SIG-M5 (cell line): ENCODE measurements around the gene FAM83B.
"Not testable (repeated sequence)": the region's sequence is repeated elsewhere in the genome, so short reads cannot be mapped to it uniquely, and the experiment has no call there.

Source experiments
- DNase-seq: peaks from one replicate; lab custom pipeline; 2025; lab: John Stamatoyannopoulos, UW

The FAM83B gene

GRCh38 chr6:54861905-54862616, 15.5 kb downstream of the FAM83B start:
- DNase-seq, result no peak

- DNase-seq, result no peak
Observed at GRCh38 chr6:54864272-54864671, 17.7 kb downstream of the FAM83B start.

GRCh38 chr6:54865091-54865631, 18.6 kb downstream of the FAM83B start:
- no peak for DNase-seq

GRCh38 chr6:54868556-54868955, 22.0 kb downstream of the FAM83B start:
- no peak for DNase-seq

- no peak for DNase-seq
Observed at GRCh38 chr6:54873599-54873998, 27.0 kb downstream of the FAM83B start.

- DNase-seq, result no peak
Observed at GRCh38 chr6:54874349-54875048, 27.9 kb downstream of the FAM83B start.

- no peak for DNase-seq
Observed at GRCh38 chr6:54875539-54875938, 29.0 kb downstream of the FAM83B start.

GRCh38 chr6:54876365-54876764, 29.8 kb downstream of the FAM83B start:
- no peak for DNase-seq

GRCh38 chr6:54876871-54877270, 30.3 kb downstream of the FAM83B start:
- DNase-seq, result no peak

GRCh38 chr6:54877713-54878317, 31.2 kb downstream of the FAM83B start:
- no peak for DNase-seq

GRCh38 chr6:54878718-54879117, 32.1 kb downstream of the FAM83B start:
- no peak for DNase-seq

- no peak for DNase-seq
Observed at GRCh38 chr6:54879188-54879985, 32.8 kb downstream of the FAM83B start.

GRCh38 chr6:54881067-54881730, 34.6 kb downstream of the FAM83B start:
- no peak for DNase-seq

- DNase-seq, result not testable (repeated sequence)
Observed at GRCh38 chr6:54881891-54882290, 35.3 kb downstream of the FAM83B start.

- no peak for DNase-seq
Observed at GRCh38 chr6:54886932-54887584, 40.5 kb downstream of the FAM83B start.

GRCh38 chr6:54891536-54891935, 45.0 kb downstream of the FAM83B start:
- no peak for DNase-seq

- DNase-seq, result no peak
Observed at GRCh38 chr6:54892831-54893230, 46.3 kb downstream of the FAM83B start.

GRCh38 chr6:54893818-54894217, 47.2 kb downstream of the FAM83B start:
- no peak for DNase-seq

- DNase-seq, result no peak
Observed at GRCh38 chr6:54896302-54896701, 49.7 kb downstream of the FAM83B start.

- no peak for DNase-seq
Observed at GRCh38 chr6:54897462-54898189, 51.1 kb downstream of the FAM83B start.
